ENCODE results near the gene DBR1.
A peak's percentile ranks its signal among the peaks of the same experiment; 100 is the strongest.

Gene DBR1

GRCh38 chr3:138118612-138119422 lies 55.9 kb downstream of the DBR1 start:
- DNase-seq = peak; percentile 64

GRCh38 chr3:138114988-138115971 lies 59.4 kb downstream of the DBR1 start, which contains the start of gene DZIP1L:
Gene DZIP1L (minus strand): TSS chr3:138115608. CDS start chr3:138103971, 11,637 bp downstream.
- DNase-seq = peak; percentile 54

- DNase-seq = no peak
Observed at GRCh38 chr3:138114431-138114918, 60.2 kb downstream of the DBR1 start.

GRCh38 chr3:138113326-138113725 lies 61.4 kb downstream of the DBR1 start:
- DNase-seq = peak; percentile 65

- DNase-seq = no peak
Observed at GRCh38 chr3:138112362-138112761, 62.4 kb downstream of the DBR1 start.
